ENCODE measurements around the gene LRP2.
"Not testable (repeated sequence)": the region's sequence is repeated elsewhere in the genome, so short reads cannot be mapped to it uniquely, and the experiment has no call there.

LRP2 gene

DNA sequence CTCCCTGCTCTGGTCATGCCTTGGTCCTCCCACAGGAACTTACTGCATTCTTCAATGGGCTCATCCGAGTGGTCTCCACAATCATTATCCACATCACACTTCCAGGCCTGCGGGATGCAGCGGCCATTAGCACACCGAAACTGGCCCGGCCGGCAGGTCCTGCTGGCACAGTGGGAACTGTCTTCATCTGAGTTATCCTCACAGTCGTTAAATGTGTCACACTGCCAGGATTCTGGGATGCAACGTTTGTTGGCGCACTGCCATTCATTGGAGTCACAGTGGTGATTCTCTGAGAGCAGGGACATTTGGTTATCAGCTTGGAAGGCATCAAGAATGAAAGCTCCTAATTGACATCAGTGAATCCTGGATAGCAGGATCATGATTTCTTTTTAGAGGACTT, 188.5 kb downstream of the LRP2 start:
- no peak for DNase-seq

DNA sequence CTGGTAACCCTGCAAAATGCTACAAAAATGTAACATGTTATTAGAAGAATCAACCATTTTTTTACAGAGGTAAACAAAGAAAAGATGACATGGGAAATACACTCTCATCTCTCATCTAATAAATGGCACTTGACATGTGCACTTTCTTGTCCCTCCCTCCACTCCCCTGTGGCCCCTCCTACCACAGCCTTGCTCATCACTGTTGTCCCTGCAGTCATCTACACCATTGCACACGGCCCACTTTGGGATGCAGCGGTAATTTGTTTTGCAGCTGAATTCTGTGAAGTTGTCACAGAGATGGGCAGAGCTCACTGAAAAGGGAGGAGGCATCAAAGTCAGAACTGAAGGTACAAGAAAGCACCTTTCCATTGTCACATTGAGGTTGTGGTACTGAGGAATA, 189.4 kb downstream of the LRP2 start:
- no peak for DNase-seq

DNA sequence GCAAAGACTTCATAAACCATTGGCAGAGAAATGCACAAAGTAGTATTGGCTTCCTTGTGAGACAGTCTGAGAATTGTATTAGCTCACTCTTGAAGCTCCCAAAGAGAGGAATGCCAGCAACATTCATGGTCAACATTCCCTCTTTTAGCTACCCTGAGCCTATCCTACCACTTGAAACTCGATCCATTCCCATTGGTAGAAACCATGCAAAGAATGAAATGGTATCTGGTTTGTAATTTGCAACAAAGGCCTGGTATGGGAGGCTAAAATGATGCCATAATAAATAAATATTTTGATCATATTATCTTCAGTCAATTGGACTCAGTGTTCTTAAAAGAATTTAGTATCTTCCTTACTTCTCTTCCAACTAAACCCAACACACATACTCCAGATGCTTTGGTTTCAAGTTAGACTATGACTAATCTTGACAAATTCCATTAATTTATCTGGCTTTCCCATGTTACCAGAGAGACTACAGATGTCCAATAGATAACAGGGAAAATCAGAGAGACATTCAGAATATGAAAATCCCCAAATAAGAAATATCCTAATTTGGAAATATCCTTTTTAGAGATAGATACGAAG, 190.1 kb downstream of the LRP2 start:
- no peak for DNase-seq

DNA sequence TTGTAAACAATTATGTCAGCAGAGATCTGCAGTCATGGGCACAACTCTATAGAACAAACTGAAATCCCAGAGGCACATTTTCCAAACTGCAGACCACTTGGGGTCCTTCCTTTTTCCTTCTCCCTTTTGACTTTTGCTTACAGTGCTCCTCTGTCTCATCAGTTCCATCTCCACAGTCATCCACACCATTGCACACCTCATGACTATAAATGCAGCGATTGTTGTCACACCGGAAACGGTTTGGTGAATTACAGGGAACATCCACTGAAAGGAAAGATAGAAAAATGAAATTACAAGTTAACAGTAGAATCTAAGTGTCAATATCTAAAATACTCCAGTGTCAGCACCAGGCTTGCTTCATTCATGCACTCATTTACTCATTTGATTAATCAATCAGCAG, 196.5 kb downstream of the LRP2 start:
- no peak for DNase-seq

GRCh38 chr2:169164311-169164710, 198.0 kb downstream of the LRP2 start:
- no peak for DNase-seq

GRCh38 chr2:169162613-169163012, 199.7 kb downstream of the LRP2 start:
- no peak for DNase-seq

DNA sequence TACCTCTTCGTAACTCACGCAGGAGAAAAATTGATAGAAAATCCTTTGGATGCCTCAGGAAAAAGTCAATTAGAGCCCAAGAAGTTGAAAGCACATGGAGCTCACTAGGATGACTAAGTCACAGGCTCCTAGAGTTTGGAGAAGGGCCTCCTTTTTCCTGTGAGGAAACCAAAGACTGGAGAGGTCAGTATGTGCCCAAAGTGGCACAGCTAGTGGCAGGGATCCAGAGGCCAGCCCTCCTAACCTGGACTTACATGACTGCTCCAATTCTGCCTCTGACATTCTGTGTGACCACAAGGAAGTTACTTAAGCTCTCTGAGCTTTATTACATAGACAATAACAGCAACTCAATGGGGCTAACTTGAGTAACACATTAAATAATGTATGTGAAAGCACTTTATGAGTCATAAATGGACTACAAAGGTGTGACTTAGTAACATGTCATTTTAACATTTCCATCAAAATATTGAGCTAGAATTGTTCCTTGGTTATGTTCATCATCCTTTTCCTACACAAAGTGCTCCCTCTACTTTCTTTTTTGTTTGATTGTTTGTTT, 201.3 kb downstream of the LRP2 start:
- DNase-seq: no peak

DNA sequence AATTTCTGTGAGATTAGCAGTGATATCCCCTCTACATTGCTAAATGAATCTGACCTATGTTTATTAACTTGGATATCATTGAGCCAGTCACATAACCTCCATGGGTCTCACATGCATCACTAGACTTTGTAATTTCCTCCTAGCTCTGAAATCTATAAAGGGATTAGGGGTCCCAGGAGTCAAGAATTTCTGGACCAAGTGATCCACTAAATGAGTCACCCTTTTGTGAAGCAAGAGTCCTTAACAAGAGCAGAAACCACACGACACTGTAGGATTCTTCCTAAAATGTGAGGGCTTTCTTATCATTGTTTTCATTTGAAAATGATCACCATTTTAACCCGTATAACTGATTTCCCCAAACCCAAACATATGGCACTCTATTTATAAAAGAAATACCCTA, 202.6 kb downstream of the LRP2 start:
- DNase-seq: no peak

DNA sequence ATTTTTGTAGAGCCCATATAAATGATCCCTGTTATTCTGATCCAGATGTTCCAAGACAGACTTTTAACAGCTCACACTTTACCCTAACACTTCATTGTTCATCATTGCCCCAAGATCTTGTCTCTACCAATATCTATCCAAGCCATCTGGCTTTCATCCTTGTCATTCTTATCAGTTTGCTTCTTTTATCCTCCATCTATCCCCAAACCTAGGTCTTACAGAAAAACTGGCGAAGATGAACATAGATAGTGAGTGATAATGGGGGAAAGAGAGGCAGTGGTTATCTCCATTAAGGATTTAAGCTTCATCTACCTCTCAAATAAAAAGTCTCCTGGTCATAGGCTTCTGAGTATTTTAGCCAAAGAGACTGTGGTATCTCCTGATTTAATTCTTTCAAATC, 203.5 kb downstream of the LRP2 start:
- no peak for DNase-seq

DNA sequence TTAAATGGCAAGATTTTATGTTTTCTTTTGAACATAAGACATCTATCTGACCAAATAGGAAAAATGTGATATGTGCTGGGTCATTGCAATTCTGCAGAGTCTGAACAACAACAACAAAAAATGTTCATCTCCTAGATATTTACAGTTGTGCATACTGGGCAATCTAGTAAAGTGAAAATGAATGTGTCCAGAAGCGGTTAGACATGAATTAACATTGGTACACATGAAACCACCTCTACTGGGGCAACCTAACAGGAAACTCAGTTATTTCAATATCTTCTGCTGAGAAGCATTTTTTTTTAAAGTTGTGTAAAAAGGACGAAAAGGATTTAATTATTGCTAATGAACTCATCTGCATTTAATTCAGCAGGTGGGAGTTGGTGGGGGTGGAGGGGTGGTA, 216.1 kb downstream of the LRP2 start:
- no peak for DNase-seq

- no peak for DNase-seq
These were observed 218.3 kb downstream of the LRP2 start for GRCh38 chr2:169143998-169144397.

DNA sequence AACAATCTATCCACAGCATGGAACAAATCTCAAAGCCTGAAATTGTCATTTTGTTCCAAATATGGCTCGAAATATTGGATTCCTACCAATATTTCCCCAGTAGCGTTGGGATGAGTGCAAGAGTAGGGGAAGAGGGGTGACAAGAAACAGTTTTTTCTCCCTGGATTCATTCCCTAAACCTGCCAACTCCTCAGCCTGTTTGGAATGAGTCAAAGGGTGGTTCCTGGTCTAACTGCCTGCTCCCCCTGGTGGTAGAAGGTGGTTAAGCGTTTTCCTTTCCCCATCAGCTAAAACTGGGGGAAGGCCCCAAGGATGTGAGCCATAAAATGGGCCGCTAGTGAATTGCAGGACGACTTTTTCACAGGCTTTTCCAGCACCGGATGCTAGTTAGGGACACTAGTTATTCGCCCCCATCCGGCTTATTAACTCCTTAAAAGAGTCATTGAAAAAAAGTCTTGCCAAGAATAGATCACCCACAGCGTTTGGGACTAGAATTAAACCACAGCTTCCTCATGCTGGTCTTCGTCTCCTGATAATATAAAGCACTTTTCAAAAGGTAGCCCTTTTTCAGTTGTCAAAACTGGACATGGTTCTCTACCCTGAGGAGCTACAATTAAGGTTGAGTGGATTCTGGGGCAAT, 220.5 kb downstream of the LRP2 start:
- peak; percentile 42 for DNase-seq

- DNase-seq: no peak
These were observed 222.2 kb downstream of the LRP2 start for GRCh38 chr2:169139993-169140767.

GRCh38 chr2:169139145-169139544, 223.2 kb downstream of the LRP2 start:
- DNase-seq: no peak

GRCh38 chr2:169137924-169138323, 224.4 kb downstream of the LRP2 start:
- no peak for DNase-seq

GRCh38 chr2:169136885-169137534, 225.3 kb downstream of the LRP2 start:
- DNase-seq: no peak

DNA sequence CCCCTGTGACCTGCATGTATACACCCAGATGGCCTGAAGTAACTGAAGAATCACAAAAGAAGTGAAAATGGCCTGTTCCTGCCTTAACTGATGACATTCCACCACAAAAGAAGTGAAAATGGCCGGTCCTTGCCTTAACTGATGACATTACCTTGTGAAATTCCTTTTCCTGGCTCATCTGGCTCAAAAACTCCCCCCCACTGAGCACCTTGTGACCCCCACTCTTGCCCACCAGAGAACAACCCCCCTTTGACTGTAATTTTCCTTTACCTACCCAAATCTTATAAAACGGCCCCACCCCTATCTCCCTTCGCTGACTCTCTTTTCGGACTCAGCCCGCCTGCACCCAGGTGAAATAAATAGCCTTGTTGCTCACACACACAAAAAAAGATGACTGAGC, 225.9 kb downstream of the LRP2 start:
- DNase-seq: not testable (repeated sequence)

- DNase-seq: not testable (repeated sequence)
These were observed 228.1 kb downstream of the LRP2 start for GRCh38 chr2:169134272-169134671.

GRCh38 chr2:169131587-169132512, 230.5 kb downstream of the LRP2 start:
- DNase-seq: peak; percentile 43

- no peak for DNase-seq
These were observed 232.6 kb downstream of the LRP2 start for GRCh38 chr2:169129703-169130243.

DNA sequence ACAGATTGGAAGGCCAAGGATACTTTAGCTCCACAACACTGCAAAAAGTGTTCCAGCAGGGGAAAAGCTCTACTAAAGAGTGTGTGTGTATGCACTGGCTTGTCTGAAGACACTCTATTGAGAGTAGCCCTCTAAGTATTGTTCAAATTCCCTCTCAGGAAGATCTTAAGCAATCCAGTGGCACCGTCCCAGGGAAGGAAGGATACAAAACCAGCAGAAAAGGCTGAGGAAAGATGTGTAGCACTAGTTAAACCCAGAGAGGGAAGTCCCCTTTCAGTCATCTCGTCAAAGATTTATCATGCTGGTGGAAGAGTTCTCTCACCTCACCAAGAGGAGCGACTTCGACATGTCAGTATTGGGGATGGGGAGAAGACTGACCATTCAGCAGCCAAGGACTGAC, 242.5 kb downstream of the LRP2 start:
- DNase-seq: no peak
